T47D (cell line): Measurements from ENCODE around the gene NARF.
"Not testable (repeated sequence)": the region's sequence is repeated elsewhere in the genome, so short reads cannot be mapped to it uniquely, and the experiment has no call there.

ENCODE experiments used
- DNase-seq, 2 experiments: peaks; one replicate each; pipeline versions ENCODE4 v3.0.0 to v3.0.0-alpha.2; 2011 to 2012; ENCODE audit warnings: low read depth in 1 of 2, low spot score in 1 of 2
- JUND ChIP-seq: IDR thresholded peaks from 2 replicates; pipeline ENCODE4 v1.6.1; 2012; ENCODE audit warnings: low read depth
- in situ Hi-C: cut with HindIII; loops from 2 replicates; pipeline ENCODE4 v1.10.0; 2016; ENCODE audit warnings: low sequenced_read_pairs, low pct_unique_long_range_greater_than_20kb

NARF gene

GRCh38 chr17:82457073-82457928, 1.2 kb upstream of the NARF start:
- in situ Hi-C loops: no loop called here
- no peak for TF ChIP-seq JUND
- DNase-seq: no peak

- in situ Hi-C loops: no loop called here
- peak in 1 of 2 experiments; percentile 90 for DNase-seq
- TF ChIP-seq JUND: no peak
Observed at GRCh38 chr17:82457929-82458178, 687 bp upstream of the NARF start.

- in situ Hi-C loops: no loop called here
- DNase-seq: peak in 1 of 2 experiments; percentile 39
- TF ChIP-seq JUND: no peak
Observed at GRCh38 chr17:82458885-82459424, 414 bp downstream of the NARF start.

GRCh38 chr17:82459936-82460335, 1.4 kb downstream of the NARF start:
- DNase-seq, in situ Hi-C loops: not testable (repeated sequence)

GRCh38 chr17:82461827-82462524, 3.4 kb downstream of the NARF start:
- in situ Hi-C loops: no loop called here
- no peak for DNase-seq
- TF ChIP-seq JUND: no peak

GRCh38 chr17:82463391-82463790, 4.8 kb downstream of the NARF start:
- in situ Hi-C loops: no loop called here

GRCh38 chr17:82463925-82464566, 5.5 kb downstream of the NARF start:
- TF ChIP-seq JUND: no peak
- in situ Hi-C loops: no loop called here
- no peak for DNase-seq

More at GRCh38 chr17:82463391-82463790, 4.8 kb downstream of the NARF start:
- TF ChIP-seq JUND: no peak
- no peak for DNase-seq

- TF ChIP-seq JUND: no peak
- DNase-seq: no peak
- in situ Hi-C loops: no loop called here
Observed at GRCh38 chr17:82464567-82464929, 6.0 kb downstream of the NARF start.

- TF ChIP-seq JUND: no peak
- in situ Hi-C loops: no loop called here
- DNase-seq: no peak
Observed at GRCh38 chr17:82465023-82465603, 6.6 kb downstream of the NARF start.

GRCh38 chr17:82468692-82469091, 10.2 kb downstream of the NARF start:
- in situ Hi-C loops: no loop called here

GRCh38 chr17:82470065-82470464, 11.5 kb downstream of the NARF start:
- in situ Hi-C loops: no loop called here
- no peak for TF ChIP-seq JUND

More at GRCh38 chr17:82468692-82469091, 10.2 kb downstream of the NARF start:
- no peak for TF ChIP-seq JUND
- no peak for DNase-seq

GRCh38 chr17:82474223-82475010, 15.9 kb downstream of the NARF start:
- in situ Hi-C loops: no loop called here
- no peak for TF ChIP-seq JUND
- no peak for DNase-seq

More at GRCh38 chr17:82470065-82470464, 11.5 kb downstream of the NARF start:
- DNase-seq: no peak
